SK-N-SH (cell line): ENCODE results near the gene OLR1. TPM values are rescaled to one million over a fixed set of nuclear protein-coding genes. Genes with fewer than 3 reads are reported as not detected.

ENCODE experiments used
- CTCF ChIP-seq: fragments of 200-600 bp; sonication (generic); IDR thresholded peaks from 2 replicates; pipeline ENCODE4 v1.6.1; 2017; ENCODE audit warnings: antibody characterized with exemption, mild to moderate bottlenecking, moderate library complexity
- IRF3 ChIP-seq: fragments of 150-350 bp; IDR thresholded peaks from 2 replicates; pipeline ENCODE4 v1.6.1; 2016; ENCODE audit warnings: mild to moderate bottlenecking, low read depth, low read length
- MEF2A ChIP-seq: IDR thresholded peaks from 2 replicates; pipeline ENCODE4 v1.4.0; 2012; ENCODE audit warnings: low read depth, borderline replicate concordance
- NRF1 ChIP-seq: IDR thresholded peaks from 2 replicates; pipeline ENCODE4 v1.6.1; 2012; ENCODE audit warnings: low read depth, mild to moderate bottlenecking, low read length
- RAD21 ChIP-seq: IDR thresholded peaks from 2 replicates; pipeline ENCODE4 v1.6.1; 2012; ENCODE audit warnings: mild to moderate bottlenecking, low read length
- RCOR1 ChIP-seq: fragments of 150-350 bp; IDR thresholded peaks from 2 replicates; pipeline ENCODE4 v1.6.1; 2017; ENCODE audit warnings: antibody characterized with exemption, low read length
- SMC3 ChIP-seq: IDR thresholded peaks from 2 replicates; pipeline ENCODE4 v1.6.1; 2012; ENCODE audit warnings: low read depth, low read length, improper control_type of control experiment
- TAF1 ChIP-seq: IDR thresholded peaks from 2 replicates; pipeline ENCODE4 v1.6.1; 2012; ENCODE audit warnings: low read depth, mild to moderate bottlenecking, low read length, moderate library complexity, borderline replicate concordance
- YY1 ChIP-seq: IDR thresholded peaks from 2 replicates; pipeline ENCODE4 v1.4.0; 2012; ENCODE audit warnings: low read depth, mild to moderate bottlenecking
- ZBTB33 ChIP-seq: IDR thresholded peaks from 2 replicates; pipeline ENCODE4 v1.4.0; 2012; ENCODE audit warnings: low read depth, borderline replicate concordance
- polyA plus RNA-seq, 3 experiments: library from polyadenylated mRNA; depleted of rRNA; stranded (reverse); fragments of >200 nt; gene quantifications; 2 replicates each; pipeline ENCODE4 v1.2.3, GENCODE V29; 2012
- TF ChIP-seq, protein P1 (sequence below): IDR thresholded peaks from 2 replicates; pipeline ENCODE4 v1.6.1; 2012; ENCODE audit warnings: mild to moderate bottlenecking, low read depth, low read length, moderate library complexity
- TF ChIP-seq, protein P2 (sequence below): IDR thresholded peaks from 2 replicates; pipeline ENCODE4; 2012
- TF ChIP-seq, protein P3 (sequence below): IDR thresholded peaks from 2 replicates; pipeline ENCODE4 v1.4.0; 2012; ENCODE audit warnings: low read depth, borderline replicate concordance

Gene OLR1
- polyA plus RNA-seq, 1 of the 3 experiments (the other 2 are of a cell fraction) = not detected

- TF ChIP-seq, protein P1, sequence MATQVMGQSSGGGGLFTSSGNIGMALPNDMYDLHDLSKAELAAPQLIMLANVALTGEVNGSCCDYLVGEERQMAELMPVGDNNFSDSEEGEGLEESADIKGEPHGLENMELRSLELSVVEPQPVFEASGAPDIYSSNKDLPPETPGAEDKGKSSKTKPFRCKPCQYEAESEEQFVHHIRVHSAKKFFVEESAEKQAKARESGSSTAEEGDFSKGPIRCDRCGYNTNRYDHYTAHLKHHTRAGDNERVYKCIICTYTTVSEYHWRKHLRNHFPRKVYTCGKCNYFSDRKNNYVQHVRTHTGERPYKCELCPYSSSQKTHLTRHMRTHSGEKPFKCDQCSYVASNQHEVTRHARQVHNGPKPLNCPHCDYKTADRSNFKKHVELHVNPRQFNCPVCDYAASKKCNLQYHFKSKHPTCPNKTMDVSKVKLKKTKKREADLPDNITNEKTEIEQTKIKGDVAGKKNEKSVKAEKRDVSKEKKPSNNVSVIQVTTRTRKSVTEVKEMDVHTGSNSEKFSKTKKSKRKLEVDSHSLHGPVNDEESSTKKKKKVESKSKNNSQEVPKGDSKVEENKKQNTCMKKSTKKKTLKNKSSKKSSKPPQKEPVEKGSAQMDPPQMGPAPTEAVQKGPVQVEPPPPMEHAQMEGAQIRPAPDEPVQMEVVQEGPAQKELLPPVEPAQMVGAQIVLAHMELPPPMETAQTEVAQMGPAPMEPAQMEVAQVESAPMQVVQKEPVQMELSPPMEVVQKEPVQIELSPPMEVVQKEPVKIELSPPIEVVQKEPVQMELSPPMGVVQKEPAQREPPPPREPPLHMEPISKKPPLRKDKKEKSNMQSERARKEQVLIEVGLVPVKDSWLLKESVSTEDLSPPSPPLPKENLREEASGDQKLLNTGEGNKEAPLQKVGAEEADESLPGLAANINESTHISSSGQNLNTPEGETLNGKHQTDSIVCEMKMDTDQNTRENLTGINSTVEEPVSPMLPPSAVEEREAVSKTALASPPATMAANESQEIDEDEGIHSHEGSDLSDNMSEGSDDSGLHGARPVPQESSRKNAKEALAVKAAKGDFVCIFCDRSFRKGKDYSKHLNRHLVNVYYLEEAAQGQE = no peak
- TF ChIP-seq CTCF = peak; percentile 69
- no peak for TF ChIP-seq IRF3
- TF ChIP-seq RCOR1 = no peak
- TF ChIP-seq, protein P2, sequence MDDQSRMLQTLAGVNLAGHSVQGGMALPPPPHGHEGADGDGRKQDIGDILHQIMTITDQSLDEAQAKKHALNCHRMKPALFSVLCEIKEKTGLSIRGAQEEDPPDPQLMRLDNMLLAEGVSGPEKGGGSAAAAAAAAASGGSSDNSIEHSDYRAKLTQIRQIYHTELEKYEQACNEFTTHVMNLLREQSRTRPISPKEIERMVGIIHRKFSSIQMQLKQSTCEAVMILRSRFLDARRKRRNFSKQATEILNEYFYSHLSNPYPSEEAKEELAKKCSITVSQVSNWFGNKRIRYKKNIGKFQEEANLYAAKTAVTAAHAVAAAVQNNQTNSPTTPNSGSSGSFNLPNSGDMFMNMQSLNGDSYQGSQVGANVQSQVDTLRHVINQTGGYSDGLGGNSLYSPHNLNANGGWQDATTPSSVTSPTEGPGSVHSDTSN = no peak
- TF ChIP-seq TAF1 = no peak
- peak; percentile 72 for TF ChIP-seq RAD21
- no peak for TF ChIP-seq ZBTB33
- no peak for TF ChIP-seq YY1
- no peak for TF ChIP-seq NRF1
- TF ChIP-seq SMC3 = peak; percentile 43
- TF ChIP-seq, protein P3, sequence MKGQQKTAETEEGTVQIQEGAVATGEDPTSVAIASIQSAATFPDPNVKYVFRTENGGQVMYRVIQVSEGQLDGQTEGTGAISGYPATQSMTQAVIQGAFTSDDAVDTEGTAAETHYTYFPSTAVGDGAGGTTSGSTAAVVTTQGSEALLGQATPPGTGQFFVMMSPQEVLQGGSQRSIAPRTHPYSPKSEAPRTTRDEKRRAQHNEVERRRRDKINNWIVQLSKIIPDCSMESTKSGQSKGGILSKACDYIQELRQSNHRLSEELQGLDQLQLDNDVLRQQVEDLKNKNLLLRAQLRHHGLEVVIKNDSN = no peak
- no peak for TF ChIP-seq MEF2A
These were observed 18.8 kb upstream of the OLR1 start (continued) for GRCh38 chr12:10190558-10191388.
